ENCODE measurements around the gene SCNN1G.

The SCNN1G gene

DNA sequence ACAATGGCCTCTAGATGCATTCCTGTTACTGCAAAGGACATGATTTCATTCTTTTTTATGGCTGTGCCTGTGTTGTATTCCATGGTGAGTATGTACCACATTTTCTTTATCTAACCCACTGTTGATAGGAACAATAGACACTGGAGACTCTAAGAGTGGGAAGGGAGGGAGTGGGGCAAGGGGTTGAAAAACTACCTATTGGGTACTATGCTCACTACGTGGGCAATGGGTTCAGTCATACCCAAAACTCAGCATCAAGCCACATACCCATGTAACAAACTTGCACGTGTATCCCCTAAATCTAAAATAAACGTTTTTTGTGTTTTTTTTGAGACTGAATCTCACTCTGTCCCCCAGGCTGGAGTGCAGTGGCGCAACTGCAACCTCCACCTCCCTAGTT is 72.5 kb downstream of the SCNN1G start:
- no peak for DNase-seq

DNA sequence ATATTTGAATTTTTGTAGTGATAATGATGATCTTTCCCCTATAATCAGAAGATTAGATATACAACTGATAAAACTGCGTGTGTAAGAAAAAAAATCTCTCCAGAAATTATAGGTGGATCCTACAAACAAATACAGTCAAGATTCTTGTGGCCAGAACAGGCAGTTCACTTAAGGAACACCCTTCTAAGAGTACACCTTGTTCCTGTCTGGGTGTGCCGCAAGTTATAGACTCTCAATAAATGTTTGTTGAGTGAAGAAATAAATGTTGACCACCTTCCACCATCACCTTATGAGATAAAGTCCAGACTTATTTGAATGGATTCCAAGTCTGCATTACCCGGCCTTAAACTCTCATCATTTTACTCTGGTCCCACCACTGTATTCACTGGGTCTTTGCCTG is 73.9 kb downstream of the SCNN1G start:
- no peak for DNase-seq

DNA sequence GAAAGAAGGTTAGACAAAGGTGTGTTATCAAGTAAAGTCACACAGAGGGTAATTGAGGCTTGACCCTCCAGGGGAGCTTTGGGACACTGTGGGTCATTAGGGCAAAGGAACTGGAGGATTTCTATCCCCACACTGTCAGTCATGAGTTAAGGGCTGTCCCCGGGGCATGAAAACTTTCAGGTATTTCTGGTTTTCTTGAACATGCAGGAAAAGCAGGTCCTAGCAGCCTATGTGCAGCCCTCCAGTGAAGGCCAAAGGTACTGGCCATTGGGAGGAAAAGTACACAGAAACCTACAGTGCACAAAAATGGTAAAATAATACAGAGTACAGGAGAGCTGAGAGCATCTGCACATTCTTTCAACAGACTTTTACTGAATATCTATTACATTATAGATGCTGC is 75.1 kb downstream of the SCNN1G start:
- DNase-seq: no peak

DNA sequence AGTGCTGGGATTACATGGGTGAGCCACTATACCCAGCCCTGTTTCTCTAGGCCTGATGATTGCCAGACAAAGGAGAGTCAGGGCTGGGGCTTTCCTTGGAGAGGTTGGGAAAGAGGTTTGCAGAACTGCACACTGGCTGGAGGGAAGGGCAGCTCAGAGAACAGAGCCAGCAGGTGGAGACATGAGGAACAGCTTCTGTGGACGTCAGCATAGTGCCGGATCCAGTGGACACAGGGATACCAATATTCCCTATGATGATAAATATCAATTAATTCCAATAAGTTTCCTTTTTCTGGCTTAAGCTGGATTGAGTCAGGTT is 76.3 kb downstream of the SCNN1G start:
- DNase-seq: no peak
